Activated T-helper 9 cell treated with anti-CD3 and anti-CD28 coated beads, Interleukin-2, amount 50 U/mL, for 16 hours (primary cell): ENCODE results near the gene KIF19.

Experiments used
- DNase-seq: peaks from one replicate; pipeline ENCODE4 v3.0.0-alpha.2; 2020; ENCODE audit warnings: low read depth

The KIF19 gene

GRCh38 chr17:74305865-74306654 is 20.0 kb upstream of the KIF19 start:
- no peak for DNase-seq

GRCh38 chr17:74307984-74308773 is 17.8 kb upstream of the KIF19 start:
- DNase-seq, result no peak

- no peak for DNase-seq
Measured at GRCh38 chr17:74309902-74310301, 16.1 kb upstream of the KIF19 start.

GRCh38 chr17:74314877-74315276 is 11.1 kb upstream of the KIF19 start:
- DNase-seq, result no peak

GRCh38 chr17:74316220-74316619 is 9.8 kb upstream of the KIF19 start:
- DNase-seq, result no peak

- DNase-seq, result no peak
Measured at GRCh38 chr17:74317071-74317470, 9.0 kb upstream of the KIF19 start.

GRCh38 chr17:74318391-74318790 is 7.6 kb upstream of the KIF19 start:
- DNase-seq, result no peak

- no peak for DNase-seq
Measured at GRCh38 chr17:74324521-74324920, 1.5 kb upstream of the KIF19 start.

GRCh38 chr17:74325376-74325742 is 667 bp upstream of the KIF19 start:
- no peak for DNase-seq

GRCh38 chr17:74326506-74326905 is 480 bp downstream of the KIF19 start:
- no peak for DNase-seq

- DNase-seq, result no peak
Measured at GRCh38 chr17:74328487-74328886, 2.5 kb downstream of the KIF19 start.

- DNase-seq, result no peak
Measured at GRCh38 chr17:74329378-74329777, 3.4 kb downstream of the KIF19 start.

- DNase-seq, result no peak
Measured at GRCh38 chr17:74330446-74330845, 4.4 kb downstream of the KIF19 start.

- DNase-seq, result no peak
Measured at GRCh38 chr17:74332017-74332650, 6.1 kb downstream of the KIF19 start.

GRCh38 chr17:74332763-74333283 is 6.8 kb downstream of the KIF19 start:
- no peak for DNase-seq

- no peak for DNase-seq
Measured at GRCh38 chr17:74334393-74335039, 8.5 kb downstream of the KIF19 start.

GRCh38 chr17:74335529-74336062 is 9.6 kb downstream of the KIF19 start:
- DNase-seq, result no peak

- DNase-seq, result no peak
Measured at GRCh38 chr17:74336307-74336706, 10.3 kb downstream of the KIF19 start.

GRCh38 chr17:74337834-74338500 is 11.9 kb downstream of the KIF19 start:
- no peak for DNase-seq

- DNase-seq, result no peak
Measured at GRCh38 chr17:74339537-74340195, 13.6 kb downstream of the KIF19 start.

GRCh38 chr17:74340470-74341023 is 14.5 kb downstream of the KIF19 start:
- DNase-seq, result no peak
